HG03196 (cell line): ENCODE data around the gene ACAD9.
A peak's percentile ranks its signal among the peaks of the same experiment; 100 is the strongest.
"Not testable (repeated sequence)": the region's sequence is repeated elsewhere in the genome, so short reads cannot be mapped to it uniquely, and the experiment has no call there.

Experiments
- ATAC-seq: cut with Tn5 transposase; IDR thresholded peaks from one replicate; pipeline ENCODE4 v1.9.1; 2021; ENCODE audit not compliant: unreplicated experiment

Gene ACAD9

DNA sequence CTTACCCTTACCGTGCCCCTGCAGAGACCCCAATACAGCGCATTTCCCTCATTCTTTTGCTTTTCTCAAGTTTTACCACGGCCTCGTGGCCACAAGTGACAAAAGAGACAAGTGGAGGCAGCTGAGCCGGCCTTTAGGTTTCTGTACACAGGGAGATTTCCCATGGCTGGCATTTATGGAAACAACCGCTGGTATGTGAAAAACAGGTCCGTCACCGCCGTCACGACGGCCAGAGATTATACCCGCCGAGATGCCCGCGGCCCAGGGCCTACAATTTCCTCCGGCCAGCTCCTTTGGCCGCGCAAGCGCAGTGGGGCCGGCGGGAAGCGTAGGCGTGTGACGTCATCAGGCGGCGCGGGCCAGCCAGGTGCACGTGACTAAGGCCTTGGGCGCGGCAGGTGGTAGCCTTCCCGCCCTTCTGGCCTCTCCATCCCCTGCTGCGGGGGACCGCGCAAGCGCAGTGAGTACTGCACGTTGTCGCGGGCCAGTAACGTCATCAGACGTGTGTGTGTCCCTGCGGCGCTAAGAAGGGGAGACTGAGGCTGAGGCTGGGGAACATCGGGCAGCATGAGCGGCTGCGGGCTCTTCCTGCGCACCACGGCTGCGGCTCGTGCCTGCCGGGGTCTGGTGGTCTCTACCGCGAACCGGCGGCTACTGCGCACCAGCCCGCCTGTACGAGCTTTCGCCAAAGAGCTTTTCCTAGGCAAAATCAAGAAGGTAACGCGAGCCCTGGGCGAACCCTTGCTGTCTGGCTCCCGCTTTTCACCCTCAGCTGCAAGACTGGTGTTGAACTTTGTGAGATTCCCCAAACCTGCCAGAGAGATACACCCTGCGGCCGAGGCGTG lies at the start of gene ACAD9:
Gene ACAD9 (plus strand): TSS at position 496 of the 845 bp plus-strand sequence. CDS start 72 bp downstream, at position 568.
- ATAC-seq, result peak; percentile 90

GRCh38 chr3:128829925-128830625 lies 49.3 kb upstream of the ACAD9 start:
- not testable (repeated sequence) for ATAC-seq

GRCh38 chr3:128830762-128831161 lies 48.7 kb upstream of the ACAD9 start:
- not testable (repeated sequence) for ATAC-seq

DNA sequence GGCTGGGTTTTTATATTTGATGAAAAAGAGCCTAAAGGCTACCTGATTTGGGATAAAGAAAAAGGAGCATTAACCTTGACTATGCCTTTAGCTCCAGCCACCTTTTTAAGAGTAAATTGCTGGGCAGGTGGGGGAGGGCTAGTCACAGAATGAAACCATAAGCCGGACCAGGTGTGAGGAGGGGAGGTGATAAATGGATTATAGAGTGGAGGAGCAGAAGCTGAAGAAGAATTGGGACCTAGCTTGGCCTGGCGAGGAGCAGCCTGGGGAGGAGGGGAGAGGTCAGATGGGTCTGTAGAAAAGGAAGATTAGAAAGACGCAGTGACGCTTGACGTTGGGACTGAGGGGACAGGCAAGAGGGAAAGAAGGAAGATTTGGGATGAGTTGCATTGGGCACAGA lies 46.4 kb upstream of the ACAD9 start:
- ATAC-seq, result not testable (repeated sequence)

DNA sequence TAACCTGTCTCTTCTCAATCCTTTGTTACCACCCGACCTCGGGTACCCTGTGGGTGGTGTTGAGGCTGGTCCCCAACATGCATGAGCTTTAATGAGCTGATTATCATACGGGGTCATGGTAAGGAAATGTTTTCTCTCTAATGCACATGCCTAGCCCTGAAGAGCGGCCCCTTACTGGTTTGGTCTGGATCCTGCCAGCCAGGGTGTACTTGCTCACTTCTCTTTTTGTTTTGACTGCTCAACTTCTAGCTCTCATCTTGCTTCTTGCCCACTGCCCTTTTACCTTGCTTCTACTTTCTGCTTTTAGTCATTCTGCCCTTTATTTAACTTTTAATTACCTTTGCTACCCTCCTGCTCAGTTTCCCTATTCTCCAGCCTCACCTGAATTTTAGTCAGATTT lies 44.3 kb upstream of the ACAD9 start:
- no peak for ATAC-seq

GRCh38 chr3:128841926-128842920 lies 37.2 kb upstream of the ACAD9 start:
- no peak for ATAC-seq

GRCh38 chr3:128844502-128844901 lies 34.9 kb upstream of the ACAD9 start:
- no peak for ATAC-seq

DNA sequence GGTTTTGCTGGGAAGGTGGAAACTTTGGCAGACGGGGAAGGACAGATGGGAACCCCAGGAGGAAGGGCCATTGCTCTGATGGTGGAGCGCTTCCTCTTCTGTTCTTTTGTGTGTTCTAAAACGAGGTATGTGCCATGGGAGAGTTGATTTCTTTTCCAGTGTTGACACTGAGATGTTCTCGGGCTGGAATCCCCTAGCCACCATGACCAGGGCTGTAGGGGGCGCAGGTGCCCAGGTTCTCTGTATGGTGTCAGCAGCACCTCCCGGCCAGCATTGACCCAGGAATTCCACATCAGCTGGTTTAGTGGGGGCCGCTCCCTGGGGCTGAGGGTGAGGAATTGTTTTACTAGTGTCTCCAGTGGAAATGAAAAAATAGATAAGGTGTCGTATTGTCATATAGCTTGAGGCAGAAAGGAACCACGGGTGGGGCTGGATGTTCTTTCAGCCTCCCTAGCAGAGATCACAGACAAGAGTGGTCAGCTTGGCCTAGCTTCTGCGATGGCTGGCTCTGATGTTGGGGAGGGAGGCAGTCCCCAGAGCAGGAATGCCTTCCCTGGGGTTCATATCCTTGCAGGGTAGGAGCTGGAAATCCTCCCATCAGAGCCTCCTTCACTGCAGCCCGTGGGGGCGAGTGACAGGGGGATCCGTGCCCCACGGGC lies 34.2 kb upstream of the ACAD9 start:
- ATAC-seq, result no peak

- no peak for ATAC-seq
Observed at GRCh38 chr3:128845778-128846485, 33.5 kb upstream of the ACAD9 start.

DNA sequence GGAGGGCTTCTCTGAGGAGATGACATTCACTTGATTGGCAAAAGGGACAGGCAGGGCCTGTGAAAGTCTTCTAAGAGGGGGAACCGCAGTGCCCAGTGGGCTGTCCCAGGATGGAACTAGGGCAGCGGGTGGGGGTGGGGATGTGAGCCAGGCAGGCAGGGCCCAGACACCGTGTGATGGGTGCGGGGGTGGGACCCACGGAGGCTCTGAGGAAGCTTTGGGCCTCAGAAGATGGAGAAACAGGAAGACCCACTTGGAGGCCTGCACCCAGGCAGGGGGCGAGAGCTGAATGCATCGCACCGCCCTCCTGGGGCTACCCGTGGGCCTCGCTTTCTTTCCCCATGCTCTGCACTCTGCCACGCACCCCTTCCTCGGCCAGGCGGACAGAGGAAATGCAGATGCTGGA lies 32.9 kb upstream of the ACAD9 start:
- ATAC-seq, result no peak

DNA sequence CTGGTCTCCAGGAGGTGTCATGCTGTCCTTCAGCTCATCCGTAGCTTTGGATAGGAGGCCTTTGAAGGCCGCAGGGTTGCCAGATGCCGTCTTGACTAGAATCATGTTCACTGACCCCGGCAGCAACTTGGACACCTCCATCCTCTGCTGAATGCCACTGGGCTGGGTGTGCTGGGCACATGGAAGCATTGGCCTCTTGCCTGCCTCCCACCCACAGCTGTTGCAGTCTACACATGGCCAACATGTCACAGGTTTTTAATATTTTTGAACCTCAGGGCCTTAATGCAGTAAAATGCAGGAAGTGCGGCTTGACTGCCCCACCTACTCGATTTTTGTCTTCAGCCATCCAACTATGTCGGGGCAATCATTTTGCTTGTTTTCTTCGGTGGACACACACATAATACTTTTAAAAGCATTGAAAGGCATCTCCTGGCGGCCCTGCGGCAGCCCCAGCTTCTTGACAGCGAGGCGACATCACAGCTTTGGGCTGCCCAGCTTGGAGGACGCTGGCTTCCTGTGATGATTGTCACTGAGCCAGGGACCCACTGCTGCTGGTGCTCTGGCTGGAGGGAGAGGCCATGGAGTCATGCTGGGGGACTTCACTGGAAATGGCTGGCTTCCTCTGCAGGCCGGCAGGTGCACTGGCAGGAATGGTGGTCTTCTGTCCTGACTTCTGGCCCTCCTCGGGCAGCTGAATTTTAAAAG lies 31.6 kb upstream of the ACAD9 start:
- no peak for ATAC-seq

GRCh38 chr3:128848936-128849335 lies 30.5 kb upstream of the ACAD9 start:
- no peak for ATAC-seq

DNA sequence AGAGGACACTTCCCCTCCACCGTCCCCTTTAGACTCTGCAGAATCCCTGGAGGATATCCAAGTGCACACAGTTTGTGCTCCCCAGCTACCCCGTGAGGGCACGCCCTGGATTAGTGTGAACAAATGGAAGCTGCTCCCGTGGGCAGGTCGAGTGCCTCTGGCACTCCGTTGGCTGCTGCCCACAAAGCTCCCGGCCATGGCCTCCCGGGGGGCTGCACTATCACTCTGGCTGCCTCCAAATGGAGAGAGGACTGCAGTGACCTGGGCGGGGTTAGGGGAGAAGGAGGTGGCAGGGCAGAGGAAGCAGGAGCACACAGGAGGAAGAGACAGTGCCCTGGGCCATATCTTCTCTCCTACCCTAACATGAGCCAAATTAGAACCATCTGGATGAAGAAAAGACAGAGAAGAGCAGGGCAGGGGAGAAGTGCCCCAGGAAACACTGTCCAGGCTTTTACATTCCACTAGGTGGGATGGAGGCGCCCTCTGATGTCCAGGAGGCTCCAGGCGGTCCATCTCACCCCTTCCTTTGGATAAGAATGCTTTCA lies 29.4 kb upstream of the ACAD9 start:
- ATAC-seq, result no peak

GRCh38 chr3:128850544-128850943 lies 28.9 kb upstream of the ACAD9 start:
- ATAC-seq, result no peak

GRCh38 chr3:128851601-128852000 lies 27.8 kb upstream of the ACAD9 start:
- no peak for ATAC-seq

DNA sequence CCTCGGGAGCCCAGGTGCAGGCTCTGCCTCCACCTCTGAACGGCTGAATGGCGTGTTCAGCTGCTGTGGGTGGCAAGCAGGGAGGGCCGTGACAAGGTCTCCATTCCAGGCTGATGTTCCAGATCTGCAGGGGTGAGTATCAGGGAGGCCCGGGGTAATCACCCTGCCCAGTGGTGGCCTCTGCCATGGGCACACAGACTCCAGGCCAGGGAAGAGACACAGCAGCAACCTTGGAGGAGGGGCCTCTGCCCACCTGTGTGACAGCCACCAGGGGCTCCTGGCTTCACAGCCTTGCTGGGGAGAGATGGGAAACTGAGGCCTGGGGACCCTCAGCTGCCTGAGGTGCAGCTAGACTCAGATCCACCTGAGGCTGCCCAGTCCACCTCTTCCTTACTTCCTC lies 25.6 kb upstream of the ACAD9 start:
- no peak for ATAC-seq

DNA sequence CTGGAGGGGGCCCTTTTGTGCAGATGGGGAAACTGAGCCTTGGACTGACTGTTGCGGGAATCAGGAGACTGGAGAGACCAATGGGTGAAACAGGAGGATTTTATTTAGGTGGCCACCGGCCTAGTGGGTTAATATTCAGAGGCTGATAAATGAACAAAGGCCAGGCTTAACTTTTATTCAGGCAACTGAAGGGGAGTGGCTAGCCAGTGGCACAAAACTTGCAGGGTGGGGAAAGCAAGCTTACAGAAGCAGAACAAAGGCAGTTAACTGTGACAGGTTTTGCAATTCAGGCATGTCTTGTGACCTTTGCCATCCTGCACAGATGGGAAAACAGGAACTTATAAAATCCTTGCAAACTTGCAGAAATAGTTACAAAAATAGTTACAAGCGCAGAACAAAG lies 24.9 kb upstream of the ACAD9 start:
- ATAC-seq, result no peak

DNA sequence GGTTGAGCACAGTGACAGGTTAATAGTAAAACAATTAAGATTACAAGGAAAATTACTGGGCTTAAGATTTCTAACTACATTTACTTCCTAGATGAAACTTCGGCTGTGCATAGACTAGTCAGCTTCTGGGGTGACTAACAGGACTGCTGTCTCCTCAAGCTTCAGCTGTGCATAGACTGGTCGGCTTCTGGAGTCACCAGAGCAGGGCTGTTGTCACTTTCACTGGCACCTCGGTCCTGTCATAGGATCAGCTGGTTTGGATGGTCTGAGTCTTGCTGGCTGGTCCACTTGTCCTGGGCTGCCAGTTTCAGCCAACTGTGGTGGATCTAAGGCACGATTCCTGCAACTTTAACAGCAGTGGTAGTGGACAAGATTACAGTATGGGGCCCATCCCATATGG lies 23.9 kb upstream of the ACAD9 start:
- no peak for ATAC-seq

DNA sequence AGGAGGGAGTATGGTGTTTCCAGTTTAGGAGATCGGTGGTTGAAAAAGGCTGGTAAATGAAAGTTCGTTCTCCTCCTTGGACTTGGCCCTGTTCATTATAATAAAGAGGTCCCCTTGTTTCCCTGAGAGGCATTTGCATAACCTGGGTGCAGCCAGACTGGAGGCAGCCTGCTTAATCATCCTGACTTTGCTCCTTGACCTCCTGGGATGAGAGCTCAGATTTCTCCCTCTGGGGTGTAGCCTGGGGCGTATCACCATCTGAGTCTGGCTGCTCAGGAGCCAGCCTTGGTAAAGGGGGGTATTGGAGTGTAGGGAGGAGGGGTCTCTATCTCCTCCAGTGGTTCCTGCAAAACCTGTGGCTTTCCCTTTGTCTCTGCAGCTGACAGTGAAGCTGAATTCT lies 21.3 kb upstream of the ACAD9 start:
- no peak for ATAC-seq
